HG02885 (cell line): ENCODE measurements around the gene PEX10.

Experiments
- ATAC-seq: cut with Tn5 transposase; IDR thresholded peaks from one replicate; pipeline ENCODE4 v1.9.1; 2021; ENCODE audit warnings: mild to moderate bottlenecking; ENCODE audit not compliant: unreplicated experiment, poor library complexity

Gene PEX10

DNA sequence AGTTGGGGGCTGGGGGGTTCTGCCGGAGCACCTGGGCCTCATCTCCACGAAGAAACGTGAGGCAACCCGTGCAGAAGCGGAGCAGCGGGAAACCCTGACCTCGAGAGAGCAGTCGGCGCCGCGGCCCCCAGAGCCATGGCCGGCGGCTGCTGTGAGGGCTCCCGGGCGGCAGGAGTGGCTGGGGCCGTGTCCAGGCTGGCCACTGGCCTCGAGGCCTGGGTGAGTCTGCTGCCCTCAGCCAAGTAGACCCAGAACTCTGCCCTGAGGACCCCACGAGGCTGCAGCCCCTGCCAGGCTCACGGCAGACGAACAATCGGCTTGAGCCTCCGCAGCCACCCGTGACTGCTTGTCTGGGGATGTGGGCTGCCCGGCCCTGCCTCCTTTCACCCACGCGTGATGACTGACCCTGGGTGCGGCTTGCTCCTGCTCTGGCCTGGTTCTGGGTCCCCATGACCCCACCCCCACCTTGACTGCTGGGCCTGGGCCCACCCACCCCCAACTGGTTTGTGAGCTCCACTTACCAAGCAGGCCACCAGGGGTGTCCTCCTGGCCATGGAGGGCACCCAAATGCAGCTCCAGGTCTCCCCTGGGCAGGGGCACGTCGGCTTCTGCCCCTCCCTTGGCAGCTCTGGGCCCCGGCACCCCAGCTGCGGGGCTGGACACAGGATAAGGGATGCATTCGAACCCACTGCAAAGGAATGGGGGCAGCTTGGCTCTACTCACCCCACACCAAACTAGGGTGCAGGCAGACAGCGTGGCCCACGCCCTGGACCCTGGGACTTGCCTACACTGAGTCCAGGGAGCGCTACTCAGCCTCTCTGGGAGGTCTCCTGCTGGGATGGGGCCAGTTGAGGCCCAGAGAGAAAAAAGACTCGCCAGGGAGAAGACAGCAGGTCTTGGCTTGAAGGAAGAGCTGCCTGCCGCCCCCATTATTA is 55.2 kb downstream of the PEX10 start:
- ATAC-seq: no peak

DNA sequence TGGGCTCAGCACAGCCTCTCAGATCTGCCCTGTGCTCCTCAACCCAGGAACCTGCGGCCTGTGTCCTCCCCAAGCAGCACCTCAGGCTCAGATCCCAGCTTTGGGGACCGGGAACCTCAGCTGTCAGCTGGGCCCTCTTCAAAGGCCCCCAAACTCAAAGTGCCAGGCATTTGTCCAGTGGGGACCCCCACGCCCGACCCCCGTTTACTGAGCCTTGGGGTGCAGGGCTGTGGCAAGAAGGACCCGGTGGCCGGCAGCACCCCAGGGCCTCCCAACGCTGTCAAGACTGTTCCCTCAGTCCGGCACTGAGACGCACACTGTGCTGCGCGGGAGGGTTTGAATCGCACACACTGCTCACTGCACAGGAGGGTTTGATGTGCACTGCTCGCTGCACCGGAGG is 56.0 kb downstream of the PEX10 start:
- no peak for ATAC-seq

DNA sequence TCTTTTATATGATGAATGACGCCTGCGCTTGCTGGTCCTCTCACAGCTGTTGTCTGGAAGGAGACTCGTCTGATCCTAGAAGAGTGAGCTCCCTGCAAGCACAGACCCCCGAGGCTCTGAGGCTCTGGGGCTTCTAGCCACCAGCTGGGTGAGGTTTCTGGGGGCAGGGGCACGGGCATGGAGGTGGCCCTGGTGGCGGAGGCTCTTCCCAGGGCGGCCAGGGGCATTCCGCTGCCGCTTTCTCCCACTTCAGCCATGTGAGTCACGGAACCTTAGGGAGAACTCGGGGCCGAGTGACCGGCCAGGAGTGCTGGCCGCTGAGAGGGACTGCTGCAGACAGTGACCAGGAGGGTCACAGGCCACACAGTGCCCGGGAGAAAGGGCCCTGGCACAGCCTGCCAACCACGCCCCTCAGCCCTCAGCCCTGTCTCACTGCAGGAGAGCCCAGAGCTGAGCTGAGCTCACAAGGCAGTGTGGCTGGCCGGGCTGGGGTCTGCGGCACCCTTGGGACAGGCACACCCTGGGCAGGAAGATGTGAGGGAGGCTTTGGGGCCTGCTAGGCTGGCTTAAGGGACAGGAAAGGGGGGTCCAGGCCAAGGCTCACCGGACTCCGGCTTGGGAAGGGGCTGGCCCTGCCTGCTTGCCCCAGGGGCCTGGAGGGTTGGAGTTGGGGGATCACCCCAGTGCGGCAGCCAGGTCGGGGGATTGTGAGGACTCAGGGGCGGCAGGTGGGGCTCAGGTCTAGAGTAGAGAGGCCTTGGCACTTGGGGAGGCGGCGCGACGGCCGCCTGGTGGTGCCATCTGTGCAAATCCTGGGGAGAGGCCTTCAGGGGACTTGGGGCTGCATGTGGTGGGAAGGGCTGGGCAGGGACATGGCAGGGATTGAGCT is 56.7 kb downstream of the PEX10 start:
- ATAC-seq: no peak

DNA sequence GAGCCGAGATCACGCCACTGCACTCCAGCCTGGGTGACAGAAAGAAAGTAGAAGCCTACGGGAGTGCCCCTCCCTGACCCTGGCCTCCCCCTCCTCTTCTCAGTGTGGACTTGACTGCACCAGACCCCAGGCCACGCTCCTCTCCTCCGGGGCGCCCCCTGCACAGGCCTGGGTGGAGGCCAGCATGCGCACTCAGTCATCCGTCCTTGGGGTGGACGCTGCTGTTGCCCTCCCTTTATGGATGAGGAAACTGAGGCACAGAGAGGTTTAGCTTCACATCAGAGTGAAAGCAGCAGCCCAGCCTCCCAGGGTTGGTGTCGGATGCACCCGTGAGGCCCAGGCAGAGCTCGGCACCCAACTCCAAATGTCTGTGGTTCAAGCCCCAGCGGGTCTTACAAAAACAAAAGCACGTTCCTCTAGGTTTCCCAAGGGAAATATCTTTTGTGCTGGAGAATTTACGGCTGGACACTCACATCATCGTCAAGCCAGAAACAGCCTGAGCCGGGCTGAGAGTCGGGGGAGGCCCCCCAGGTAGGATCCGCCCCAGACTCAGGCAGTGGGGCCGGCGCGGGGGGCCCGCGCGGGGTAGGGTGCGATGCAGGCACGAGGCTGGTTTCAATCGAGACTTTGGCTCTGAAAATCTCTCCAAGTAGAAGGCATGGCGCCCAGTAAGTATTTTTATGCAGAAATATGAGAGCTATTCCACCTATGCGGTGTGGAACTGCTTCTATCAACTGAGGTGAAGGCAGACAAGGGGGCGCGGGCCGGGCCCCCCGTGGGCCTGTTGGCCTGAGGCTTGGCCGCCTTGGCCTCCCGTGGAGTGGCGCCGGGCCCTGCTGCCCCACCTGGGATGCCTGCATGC is 57.6 kb downstream of the PEX10 start:
- ATAC-seq: no peak
